ENCODE results near the gene S100Z.
"Not testable (repeated sequence)": the region's sequence is repeated elsewhere in the genome, so short reads cannot be mapped to it uniquely, and the experiment has no call there.

S100Z gene

GRCh38 chr5:76849419-76850291, at the start of gene S100Z:
Gene S100Z, plus strand, starts transcription at chr5:76850014. Its CDS starts 25,346 bp downstream, at chr5:76875360.
- DNase-seq (ENCODE audit: low spot score) = no peak

DNA sequence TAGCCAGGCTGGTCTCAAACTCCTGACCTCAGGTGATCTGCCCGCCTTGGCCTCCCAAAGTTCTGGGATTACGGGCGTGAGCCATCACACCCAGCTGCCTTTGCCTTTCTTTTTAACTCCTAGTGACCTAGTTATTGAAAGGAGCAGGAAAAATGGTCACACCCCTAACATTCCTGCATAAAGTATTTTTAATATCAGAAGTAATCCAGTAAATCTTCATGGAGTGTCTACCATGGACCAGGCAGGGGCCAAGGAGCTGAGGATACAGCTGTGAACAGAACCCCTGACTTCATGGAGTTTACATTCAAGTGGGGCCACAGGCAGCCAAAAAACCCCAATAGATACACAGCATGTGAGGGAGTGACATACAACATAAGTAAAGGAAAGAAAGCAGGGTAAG, 49.2 kb upstream of the S100Z start:
- DNase-seq (ENCODE audit: low spot score) = no peak

- DNase-seq (ENCODE audit: low spot score) = no peak
Measured at GRCh38 chr5:76801159-76801802, 48.5 kb upstream of the S100Z start.

- no peak for DNase-seq (ENCODE audit: low spot score)
Measured at GRCh38 chr5:76801803-76802195, 48.0 kb upstream of the S100Z start.

DNA sequence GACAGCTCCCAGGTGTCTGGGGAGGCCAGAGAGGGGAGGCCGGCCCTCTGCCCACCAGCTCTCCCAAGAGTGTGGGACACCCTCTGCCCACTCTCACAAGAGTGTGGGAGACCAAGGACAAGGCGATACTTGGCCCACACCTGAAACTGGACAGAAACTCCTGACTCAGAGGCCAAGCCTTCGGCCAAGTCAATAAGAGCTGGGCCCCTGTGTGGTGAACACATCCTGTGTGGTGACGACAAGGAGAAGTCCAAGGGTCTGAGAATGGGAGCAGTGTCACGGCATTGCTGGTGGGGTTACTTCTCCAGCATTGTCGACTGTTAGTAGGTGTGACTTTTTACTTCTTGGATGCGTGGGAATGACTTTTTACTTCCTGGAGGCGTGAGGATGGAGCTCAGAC, 45.5 kb upstream of the S100Z start:
- DNase-seq (ENCODE audit: low spot score) = no peak

GRCh38 chr5:76805821-76806505, 43.9 kb upstream of the S100Z start:
- no peak for DNase-seq (ENCODE audit: low spot score)

GRCh38 chr5:76807296-76807695, 42.5 kb upstream of the S100Z start:
- DNase-seq (ENCODE audit: low spot score) = no peak

GRCh38 chr5:76808141-76808691, 41.6 kb upstream of the S100Z start:
- DNase-seq (ENCODE audit: low spot score) = no peak

- DNase-seq (ENCODE audit: low spot score) = no peak
Measured at GRCh38 chr5:76809141-76809540, 40.7 kb upstream of the S100Z start.

DNA sequence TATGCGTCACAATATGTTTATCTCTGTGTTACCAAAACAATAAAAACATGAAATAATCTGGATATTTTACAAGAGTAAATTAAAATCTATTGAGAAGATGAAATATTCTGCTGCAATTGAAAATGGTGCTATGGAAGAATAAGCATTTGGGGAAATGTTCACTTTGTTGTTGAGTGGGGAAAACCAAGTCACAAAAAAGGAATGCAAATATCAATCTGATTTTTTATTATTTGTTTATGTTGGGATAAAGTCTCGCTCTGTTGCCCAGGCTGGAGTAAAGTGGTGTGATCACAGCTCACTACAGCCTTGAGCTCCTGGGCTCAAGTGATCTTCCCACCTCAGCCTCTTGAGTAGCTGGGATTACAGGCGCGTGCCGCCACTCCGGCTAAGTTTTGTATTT, 39.6 kb upstream of the S100Z start:
- DNase-seq (ENCODE audit: low spot score) = no peak

GRCh38 chr5:76811214-76811613, 38.6 kb upstream of the S100Z start:
- DNase-seq (ENCODE audit: low spot score) = no peak

DNA sequence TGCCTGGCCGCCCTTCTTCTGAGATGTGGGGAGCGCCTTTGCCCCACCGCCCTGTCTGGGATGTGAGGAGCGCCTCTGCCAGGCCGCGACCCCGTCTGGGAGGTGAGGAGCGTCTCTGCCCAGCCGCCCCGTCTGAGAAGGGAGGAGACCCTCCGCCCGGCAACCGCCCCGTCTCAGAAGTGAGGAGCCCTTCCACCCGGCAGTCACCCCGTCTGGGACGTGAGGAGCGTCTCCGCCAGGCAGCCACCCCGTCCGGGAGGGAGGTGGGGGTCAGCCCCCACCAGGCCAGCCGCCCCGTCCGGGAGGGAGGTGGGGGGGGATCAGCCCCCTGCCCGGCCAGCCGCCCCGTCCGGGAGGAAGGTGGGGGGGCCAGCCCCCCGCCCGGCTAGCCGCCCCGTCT, 37.6 kb upstream of the S100Z start:
- DNase-seq (ENCODE audit: low spot score) = not testable (repeated sequence)

- no peak for DNase-seq (ENCODE audit: low spot score)
Measured at GRCh38 chr5:76813982-76814562, 35.7 kb upstream of the S100Z start.

DNA sequence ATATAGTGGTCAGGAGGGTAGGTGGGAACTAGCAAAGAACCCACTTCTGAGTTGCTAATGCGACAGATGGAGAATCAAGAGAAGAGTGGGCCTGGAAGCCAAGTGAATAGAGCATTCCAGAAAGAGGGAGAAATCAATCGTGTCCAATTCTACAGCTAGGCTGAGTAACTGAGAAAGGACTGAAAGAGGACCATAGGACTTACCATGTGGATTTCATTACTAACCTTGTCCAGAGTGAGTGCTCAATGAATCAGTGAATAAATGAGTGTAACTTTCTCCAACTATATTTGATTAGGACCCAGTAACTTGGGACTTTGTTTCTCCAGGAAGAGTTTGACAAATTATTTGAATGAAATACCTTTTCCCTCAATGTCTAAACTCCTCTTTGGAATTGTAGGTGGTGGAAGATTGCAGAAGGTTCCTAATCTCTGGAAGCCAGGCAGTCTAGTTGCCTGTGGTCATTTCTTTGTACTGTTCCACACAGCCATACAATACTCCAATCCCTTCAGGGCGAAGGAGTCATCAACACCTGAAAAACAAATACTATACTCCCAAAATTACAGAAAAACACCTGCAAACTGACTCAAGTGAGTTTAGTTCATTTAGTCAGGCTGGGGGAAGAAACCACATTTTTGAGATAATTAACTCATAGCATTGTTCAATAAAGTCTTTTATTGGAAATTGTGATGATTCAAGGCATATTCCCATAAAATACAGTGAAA, 33.5 kb upstream of the S100Z start:
- DNase-seq (ENCODE audit: low spot score) = no peak

DNA sequence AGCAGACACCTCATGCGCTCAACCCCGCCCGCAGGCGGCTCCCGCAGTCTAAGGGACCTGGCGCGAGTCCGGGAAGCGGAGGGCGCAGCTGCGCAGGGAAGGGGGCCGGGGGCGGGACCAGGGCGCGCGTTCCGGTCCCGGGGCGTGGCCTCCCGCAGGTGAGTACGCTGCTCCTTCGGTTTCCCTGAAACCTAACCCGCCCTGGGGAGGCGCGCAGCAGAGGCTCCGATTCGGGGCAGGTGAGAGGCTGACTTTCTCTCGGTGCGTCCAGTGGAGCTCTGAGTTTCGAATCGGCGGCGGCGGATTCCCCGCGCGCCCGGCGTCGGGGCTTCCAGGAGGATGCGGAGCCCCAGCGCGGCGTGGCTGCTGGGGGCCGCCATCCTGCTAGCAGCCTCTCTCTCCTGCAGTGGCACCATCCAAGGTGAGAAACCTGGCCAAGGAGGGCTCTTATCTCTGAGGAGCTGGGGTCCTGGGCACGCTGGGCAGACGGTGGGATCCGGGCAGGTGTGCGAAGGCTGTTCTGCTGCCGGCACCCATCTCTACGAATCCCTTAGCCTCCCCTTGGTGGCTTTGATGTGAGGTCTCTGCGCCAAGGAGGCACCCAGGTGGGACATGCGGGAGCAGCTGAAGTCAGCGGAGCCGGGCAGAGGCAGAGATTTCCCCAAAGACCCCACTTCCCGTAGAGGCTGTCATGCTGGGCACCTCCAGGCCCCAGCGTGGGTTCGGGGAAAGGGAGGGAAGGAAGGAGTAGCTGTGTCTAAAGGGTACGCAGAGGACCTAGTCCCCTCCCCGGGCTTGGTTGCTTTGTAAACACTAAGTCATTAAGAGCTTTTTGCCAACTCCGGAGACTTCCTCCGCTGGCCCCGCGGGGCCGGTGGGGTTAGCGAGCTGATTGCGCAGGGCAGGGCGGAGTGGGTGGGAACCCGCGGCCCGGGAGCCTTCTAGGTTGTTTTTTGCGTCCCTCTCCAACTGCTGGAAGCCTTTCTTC, 30.7 kb upstream of the S100Z start, which contains the start of gene F2RL1:
Gene F2RL1 (plus strand): TSS at position 187 of the 988 bp plus-strand sequence. CDS start 153 bp downstream, at position 340.
- peak; percentile 35 for DNase-seq (ENCODE audit: low spot score)

DNA sequence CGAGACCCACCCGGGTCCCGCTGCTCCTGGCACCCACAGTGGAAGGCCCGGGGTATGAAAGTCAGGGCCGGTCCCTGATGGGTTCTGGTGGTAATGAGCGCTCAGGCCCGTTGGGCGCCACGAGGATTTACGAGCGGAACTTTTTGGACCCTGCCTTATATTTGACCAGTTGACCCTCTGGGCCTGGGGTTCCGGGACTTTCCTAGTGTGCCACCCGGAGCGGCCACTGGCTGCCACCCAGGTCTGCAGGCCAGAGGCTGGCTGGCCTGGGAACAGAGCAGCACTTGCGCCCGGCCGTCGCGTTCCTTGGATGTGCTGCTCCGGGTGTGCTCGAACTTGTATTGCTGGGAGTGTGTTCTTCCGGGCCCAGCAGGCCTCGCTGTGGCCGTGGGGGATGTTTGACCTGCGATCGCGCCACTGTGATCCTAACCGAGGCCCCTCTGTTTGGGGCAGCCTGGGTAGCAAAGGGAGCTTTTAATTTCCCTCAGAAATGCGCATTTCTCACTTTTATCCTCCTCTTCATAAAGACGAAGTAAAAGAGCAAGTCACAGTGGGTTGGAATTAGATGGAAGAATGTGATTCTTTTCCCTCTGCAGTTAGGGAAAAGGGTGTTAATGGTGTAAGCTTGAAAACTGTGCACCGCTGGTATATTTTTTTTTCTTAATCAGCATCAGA, 29.8 kb upstream of the S100Z start:
- DNase-seq (ENCODE audit: low spot score) = no peak

DNA sequence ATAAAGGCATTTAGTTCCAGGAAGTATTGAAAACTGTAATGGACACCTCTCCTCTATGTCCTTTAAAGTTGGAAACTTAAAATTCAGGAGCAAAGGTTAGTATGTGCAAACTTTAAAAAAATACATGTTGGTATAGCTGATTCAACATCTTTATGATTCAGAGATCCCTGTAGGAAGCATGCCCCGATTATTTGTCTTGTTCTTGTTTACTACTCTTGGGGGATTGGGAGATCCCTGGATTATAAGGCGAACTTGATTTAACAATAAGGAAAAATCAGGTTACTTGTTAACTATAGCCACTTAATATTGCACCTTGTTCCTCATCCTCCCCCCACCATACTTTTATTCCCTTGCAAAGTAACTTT, 29.3 kb upstream of the S100Z start:
- no peak for DNase-seq (ENCODE audit: low spot score)

- DNase-seq (ENCODE audit: low spot score) = no peak
Measured at GRCh38 chr5:76821136-76821535, 28.7 kb upstream of the S100Z start.

- not testable (repeated sequence) for DNase-seq (ENCODE audit: low spot score)
Measured at GRCh38 chr5:76822105-76822731, 27.6 kb upstream of the S100Z start.

Measured in germinal center (tissue), 1 donor.